HepG2 (cell line): ENCODE data around the gene STPG2.

Source experiments
- CSRNP1 ChIP-seq: sonication (generic); formaldehyde crosslinking; IDR thresholded peaks from 2 replicates; pipeline ENCODE4 v1.8.1; 2023; ENCODE audit warnings: mild to moderate bottlenecking, missing genetic modification reagents
- CTCF ChIP-seq: sonication (generic); formaldehyde crosslinking; IDR thresholded peaks from 2 replicates; pipeline ENCODE4 v1.5.0; 2020; ENCODE audit warnings: mild to moderate bottlenecking, missing genetic modification reagents, moderate library complexity
- ETV6 ChIP-seq: sonication (generic); formaldehyde crosslinking; conservative IDR thresholded peaks from 2 replicates; pipeline ENCODE4 v1.4.0; 2020; ENCODE audit warnings: missing genetic modification reagents
- HDAC6 ChIP-seq: fragments of 200-600 bp; sonication (generic); IDR thresholded peaks from 2 replicates; pipeline ENCODE4 v1.7.0; 2017; ENCODE audit warnings: mild to moderate bottlenecking, antibody characterized with exemption, low read length, low read depth
- HIC2 ChIP-seq: sonication (generic); formaldehyde crosslinking; IDR thresholded peaks from 2 replicates; pipeline ENCODE4 v1.9.0; 2022; ENCODE audit warnings: low read depth, missing genetic modification reagents
- MAFK ChIP-seq, 2 experiments: IDR thresholded peaks in 1 of 2; conservative IDR thresholded peaks in 1 of 2; 2 replicates each; pipeline ENCODE4 v1.6.1; 2011; ENCODE audit warnings: improper control_type of control experiment in 2 of 2, low read length in 2 of 2
- POLR2A ChIP-seq, 2 experiments: IDR thresholded peaks; 2 replicates each; pipeline ENCODE4 v1.6.1; 2011; ENCODE audit warnings: low read depth in 2 of 2, low read length in 2 of 2, mild to moderate bottlenecking in 1 of 2, moderate library complexity in 1 of 2; ENCODE audit not compliant: insufficient read depth in 1 of 2
- TAF15 ChIP-seq: fragments of 200-400 bp; formaldehyde crosslinking; IDR thresholded peaks from one replicate; pipeline ENCODE4 v1.6.1; 2018; ENCODE audit warnings: mild to moderate bottlenecking, low read depth, low read length; ENCODE audit not compliant: poor library complexity, severe bottlenecking
- ZBTB20 ChIP-seq: sonication (generic); formaldehyde crosslinking; IDR thresholded peaks from 2 replicates; pipeline ENCODE4 v1.8.1; 2023; ENCODE audit warnings: missing genetic modification reagents, low read depth, mild to moderate bottlenecking, borderline replicate concordance
- ZNF687 ChIP-seq: sonication (generic); formaldehyde crosslinking; IDR thresholded peaks from 2 replicates; pipeline ENCODE4 v1.5.1; 2020; ENCODE audit warnings: mild to moderate bottlenecking, missing genetic modification reagents, moderate library complexity

- no peak for TF ChIP-seq POLR2A (IDR thresholded peaks at IDR 0.05; ENCODE audit: insufficient read depth in 1 of 2, low read depth in 2 of 2, low read length in 2 of 2)
- TF ChIP-seq CSRNP1 (CRISPR knock-in tag), result no peak
- no peak for TF ChIP-seq ETV6 (CRISPR knock-in tag)
- TF ChIP-seq HDAC6, result no peak
- TF ChIP-seq ZBTB20 (CRISPR knock-in tag), result no peak
- no peak for TF ChIP-seq TAF15
- no peak for TF ChIP-seq MAFK (conservative IDR thresholded peaks at IDR 0.05 in 1 of 2, IDR thresholded peaks at IDR 0.05 in 1 of 2; ENCODE audit: low read length in 2 of 2)
- no peak for TF ChIP-seq CTCF (CRISPR knock-in tag)
- no peak for TF ChIP-seq HIC2 (CRISPR knock-in tag)
- no peak for TF ChIP-seq ZNF687
Observed at GRCh38 chr4:97866821-97867556, 276.3 kb downstream of the STPG2 start.
